ENCODE measurements around the gene CPNE2. TPM values are rescaled to one million over a fixed set of nuclear protein-coding genes. Genes with fewer than 3 reads are reported as not detected.
A peak's percentile ranks its signal among the peaks of the same experiment; 100 is the strongest.

Gene CPNE2
- total RNA-seq, 1 donor from 2014 or later, result 40.3 TPM

DNA sequence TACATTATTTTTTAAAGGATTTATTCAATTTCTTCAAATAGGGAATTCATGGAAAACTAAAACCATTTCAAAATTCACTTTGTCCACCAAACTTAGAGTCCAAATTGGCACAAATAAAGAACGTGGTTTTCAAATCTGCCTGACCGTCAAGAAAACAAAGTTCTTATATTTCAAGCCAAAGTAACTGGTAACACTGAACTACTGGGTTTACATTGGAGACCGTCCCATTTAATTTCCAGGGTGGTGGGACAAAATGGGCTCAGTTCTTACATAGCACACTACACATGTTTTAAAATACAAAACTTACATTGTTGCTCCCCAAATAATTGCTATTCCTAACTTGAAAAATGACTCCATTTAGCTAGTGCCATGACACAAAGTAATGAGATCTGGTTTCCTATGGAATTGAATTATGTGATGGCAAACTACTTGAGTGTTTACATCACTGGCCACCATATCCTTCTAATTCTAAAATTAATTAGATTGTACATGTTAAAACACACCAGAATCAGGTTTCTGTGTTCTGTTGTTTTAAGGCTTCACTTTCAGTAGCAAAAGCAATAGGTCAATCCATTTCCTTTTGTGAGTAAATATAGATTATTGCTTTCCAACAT lies 86.9 kb downstream of the CPNE2 start:
- no peaks in the 10 kb centered on the region for H3K9me3 ChIP-seq
- no peaks in the 10 kb centered on the region for H3K27me3 ChIP-seq
- H3K36me3 ChIP-seq, result peaks cover 0 to 4% of the 10 kb centered on the region in 2 donors
- TF ChIP-seq POLR2AphosphoS5 (IDR thresholded peaks at IDR 0.05; ENCODE audit: insufficient read depth in 1 of 2, low read depth in 1 of 2) (no peak), POLR2A (IDR thresholded peaks at IDR 0.05) (no peak)
- TF ChIP-seq, protein P1, sequence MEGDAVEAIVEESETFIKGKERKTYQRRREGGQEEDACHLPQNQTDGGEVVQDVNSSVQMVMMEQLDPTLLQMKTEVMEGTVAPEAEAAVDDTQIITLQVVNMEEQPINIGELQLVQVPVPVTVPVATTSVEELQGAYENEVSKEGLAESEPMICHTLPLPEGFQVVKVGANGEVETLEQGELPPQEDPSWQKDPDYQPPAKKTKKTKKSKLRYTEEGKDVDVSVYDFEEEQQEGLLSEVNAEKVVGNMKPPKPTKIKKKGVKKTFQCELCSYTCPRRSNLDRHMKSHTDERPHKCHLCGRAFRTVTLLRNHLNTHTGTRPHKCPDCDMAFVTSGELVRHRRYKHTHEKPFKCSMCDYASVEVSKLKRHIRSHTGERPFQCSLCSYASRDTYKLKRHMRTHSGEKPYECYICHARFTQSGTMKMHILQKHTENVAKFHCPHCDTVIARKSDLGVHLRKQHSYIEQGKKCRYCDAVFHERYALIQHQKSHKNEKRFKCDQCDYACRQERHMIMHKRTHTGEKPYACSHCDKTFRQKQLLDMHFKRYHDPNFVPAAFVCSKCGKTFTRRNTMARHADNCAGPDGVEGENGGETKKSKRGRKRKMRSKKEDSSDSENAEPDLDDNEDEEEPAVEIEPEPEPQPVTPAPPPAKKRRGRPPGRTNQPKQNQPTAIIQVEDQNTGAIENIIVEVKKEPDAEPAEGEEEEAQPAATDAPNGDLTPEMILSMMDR (IDR thresholded peaks at IDR 0.05), result no peak
- intact Hi-C loops (cut with DNase I), result no loop called here
- H3K4me1 ChIP-seq, result peaks cover under 1% of the 10 kb centered on the region
- H3K27ac ChIP-seq, result no peak overlapping the region
- no peak overlapping the region for H3K4me3 ChIP-seq
- no peak for DNase-seq (ENCODE audit: extremely low spot score in 2 of 2)

DNA sequence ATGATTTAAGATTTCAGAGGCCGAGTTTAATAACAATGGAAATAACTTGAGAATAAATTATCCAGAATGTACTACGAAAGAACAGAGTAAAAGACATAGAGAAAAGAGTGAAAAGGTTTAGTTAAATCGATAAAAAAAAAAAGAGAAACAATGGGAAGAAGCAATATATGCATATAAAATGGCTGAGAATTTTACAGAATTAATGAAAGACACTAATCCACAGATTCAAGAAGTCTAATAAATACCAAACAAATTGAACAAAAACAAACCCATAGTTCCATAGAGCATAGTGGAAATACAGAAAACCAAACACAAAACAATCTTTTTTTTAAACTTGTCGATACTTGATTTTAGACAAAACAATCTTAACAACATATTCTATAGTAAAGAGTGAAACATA lies 91.7 kb downstream of the CPNE2 start:
- no peak for DNase-seq (ENCODE audit: extremely low spot score in 2 of 2)
- intact Hi-C loops (cut with DNase I), result loop anchor here (10.0 kb wide), 1 partner anchor 61 kb away; the partner anchor contains the start of gene ARL2BP
- no peaks in the 10 kb centered on the region for H3K27me3 ChIP-seq
- H3K4me1 ChIP-seq, result peaks cover 26% of the 10 kb centered on the region
- H3K4me3 ChIP-seq, result no peak overlapping the region
- TF ChIP-seq POLR2A (IDR thresholded peaks at IDR 0.05) (no peak), POLR2AphosphoS5 (IDR thresholded peaks at IDR 0.05; ENCODE audit: insufficient read depth in 1 of 2, low read depth in 1 of 2) (no peak)
- TF ChIP-seq, protein P1 (IDR thresholded peaks at IDR 0.05), result no peak
- H3K9me3 ChIP-seq, result no peaks in the 10 kb centered on the region
- no peaks in the 10 kb centered on the region for H3K36me3 ChIP-seq
- no peak overlapping the region for H3K27ac ChIP-seq

- peak in 1 of 2 donors; percentile 88 for DNase-seq (ENCODE audit: extremely low spot score in 2 of 2)
- Histone ChIP-seq H3K27me3 (no peaks in the 10 kb centered on the region), H3K9me3 (no peaks in the 10 kb centered on the region), H3K27ac (peak overlapping the region; percentile 91), H3K36me3 (no peaks in the 10 kb centered on the region), H3K4me3 (peak overlapping the region; percentile 86 to 99), H3K4me1 (peaks cover 30% of the 10 kb centered on the region)
- TF ChIP-seq POLR2AphosphoS5 (IDR thresholded peaks at IDR 0.05; ENCODE audit: insufficient read depth in 1 of 2, low read depth in 1 of 2) (no peak), POLR2A (IDR thresholded peaks at IDR 0.05) (no peak)
- TF ChIP-seq, protein P1 (IDR thresholded peaks at IDR 0.05), result no peak
- intact Hi-C loops (cut with DNase I), result loop anchor here (10.0 kb wide), 1 partner anchor 60 kb away; the partner anchor contains the start of gene ARL2BP
Measured at GRCh38 chr16:57184887-57185445, 92.6 kb downstream of the CPNE2 start.

- peak in 1 of 2 donors; percentile 89 for DNase-seq (ENCODE audit: extremely low spot score in 2 of 2)
- TF ChIP-seq POLR2AphosphoS5 (IDR thresholded peaks at IDR 0.05; ENCODE audit: insufficient read depth in 1 of 2, low read depth in 1 of 2), result no peak
- TF ChIP-seq, protein P1 (IDR thresholded peaks at IDR 0.05), result no peak
- no peak for TF ChIP-seq POLR2A (IDR thresholded peaks at IDR 0.05)
- Histone ChIP-seq H3K36me3 (no peaks in the 10 kb centered on the region), H3K27me3 (no peaks in the 10 kb centered on the region), H3K27ac (peak overlapping the region; percentile 91), H3K9me3 (no peaks in the 10 kb centered on the region), H3K4me1 (peaks cover 35% of the 10 kb centered on the region), H3K4me3 (peak overlapping the region; percentile 86 to 99)
- intact Hi-C loops (cut with DNase I), result loop anchor here (10.0 kb wide), 1 partner anchor 59 kb away; the partner anchor contains the start of gene ARL2BP
Measured at GRCh38 chr16:57185446-57185944, 93.1 kb downstream of the CPNE2 start.

All from vagina (tissue), 2 donors.